H54 (cell line): ENCODE data around the gene ZNF808.
"Not testable (repeated sequence)": the region's sequence is repeated elsewhere in the genome, so short reads cannot be mapped to it uniquely, and the experiment has no call there.

Source experiments
- DNase-seq: peaks from one replicate; pipeline ENCODE4 v3.0.0; 2011; ENCODE audit warnings: low spot score, mixed read lengths; ENCODE audit not compliant: insufficient read length
- FAIRE-seq: peaks from 3 replicates; lab custom pipeline; 2011; peaks lifted over from hg19 to GRCh38; lab: Jason Lieb, UNC
- POLR2A ChIP-seq: IDR thresholded peaks from 2 replicates; pipeline ENCODE4 v1.6.1; 2011; ENCODE audit warnings: low read depth, mild to moderate bottlenecking, low read length

The ZNF808 gene

DNA sequence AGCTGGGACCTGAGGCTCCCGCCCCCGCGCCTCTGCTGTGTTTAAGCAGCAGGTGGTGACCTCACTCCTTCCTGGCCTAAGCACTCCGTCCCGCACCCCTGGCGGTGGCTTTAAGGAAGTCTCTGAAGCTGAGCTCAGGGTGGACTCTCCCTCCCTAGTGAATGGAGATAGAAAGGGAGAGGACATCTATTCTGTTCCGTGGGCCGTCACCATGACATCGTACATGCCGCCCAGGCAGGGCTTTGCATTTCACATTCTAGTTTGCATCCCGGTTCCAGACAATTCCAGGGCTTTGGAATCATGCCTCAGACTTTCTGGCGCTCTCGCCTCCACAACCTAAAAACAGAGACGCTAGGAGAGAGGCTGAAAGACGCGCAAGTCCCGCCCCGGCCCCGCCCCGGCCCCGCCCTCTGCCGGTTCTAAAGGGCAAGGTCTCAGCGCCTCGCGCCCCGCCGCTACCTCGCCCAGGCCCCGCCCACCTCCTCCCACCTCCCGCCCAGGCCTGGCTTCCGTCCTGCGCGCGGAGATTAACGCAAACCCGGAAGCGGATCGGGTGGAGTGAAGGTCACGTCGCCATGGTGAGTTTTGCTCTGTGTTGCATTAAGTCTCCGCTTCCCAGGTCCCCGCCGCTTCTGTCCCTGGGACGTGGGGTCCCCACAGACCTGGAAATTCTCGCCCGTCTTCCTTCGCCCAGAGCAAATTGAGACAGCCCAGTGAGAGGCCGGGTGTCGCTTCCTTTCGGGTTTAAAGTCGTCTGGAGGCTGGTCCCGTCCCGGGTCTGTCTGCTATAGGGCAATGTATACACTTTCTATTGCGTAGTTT, at the start of gene ZNF808:
Gene ZNF808, plus strand, starts transcription at position 535 of the 822 bp plus-strand sequence. CDS start 15,617 bp downstream, outside the sequence.
- peak; percentile 57; the same call in 1 of the 2 replicates for TF ChIP-seq POLR2A
- DNase-seq = peak; percentile 90
- peak; percentile 53 for FAIRE-seq

DNA sequence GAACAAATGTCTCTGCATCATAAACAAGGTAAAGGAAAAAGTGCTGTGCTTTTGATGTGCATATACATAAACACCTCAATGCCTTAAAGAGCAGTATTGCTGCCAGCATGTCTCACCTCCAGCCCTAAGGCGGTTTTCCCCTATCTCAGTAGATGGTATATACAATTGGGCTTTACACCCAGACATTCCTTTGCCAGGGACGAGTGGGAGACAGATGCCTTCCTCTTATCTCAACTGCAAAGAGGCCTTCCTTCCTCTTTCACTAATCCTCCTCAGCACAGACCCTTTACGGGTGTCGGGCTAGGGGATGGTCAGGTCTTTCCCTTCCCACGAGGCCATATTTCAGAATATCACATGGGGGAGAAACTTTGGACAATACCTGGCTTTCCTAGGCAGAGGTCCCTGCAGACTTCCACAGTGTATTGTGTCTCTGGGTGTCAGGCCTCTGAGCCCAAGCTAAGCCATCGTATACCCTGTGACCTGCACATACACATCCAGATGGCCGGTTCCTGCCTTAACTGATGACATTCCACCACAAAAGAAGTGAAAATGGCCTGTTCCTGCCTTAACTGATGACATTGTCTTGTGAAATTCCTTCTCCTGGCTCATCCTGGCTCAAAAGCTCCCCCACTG, 43.2 kb upstream of the ZNF808 start:
- DNase-seq, FAIRE-seq: not testable (repeated sequence)

DNA sequence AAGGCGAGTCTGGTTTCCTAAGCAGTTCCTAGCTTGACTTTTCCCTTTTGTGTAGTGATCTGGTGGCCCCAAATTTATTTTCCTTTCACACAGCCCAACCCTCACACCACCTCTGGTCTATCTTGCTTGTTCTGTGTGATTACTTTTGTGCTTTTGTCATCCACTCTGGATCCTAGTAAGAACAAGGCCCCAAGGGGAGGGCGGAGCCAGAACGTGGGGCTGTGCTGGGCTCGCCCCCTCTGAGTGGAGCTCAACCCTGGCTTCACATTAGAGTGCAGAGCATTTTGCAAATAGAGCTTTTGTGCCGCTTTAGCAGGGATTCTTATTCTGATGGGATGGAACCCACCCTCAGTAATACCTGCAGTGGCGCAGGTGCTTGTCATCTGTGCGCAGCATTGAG, 42.4 kb upstream of the ZNF808 start:
- DNase-seq, FAIRE-seq: not testable (repeated sequence)

DNA sequence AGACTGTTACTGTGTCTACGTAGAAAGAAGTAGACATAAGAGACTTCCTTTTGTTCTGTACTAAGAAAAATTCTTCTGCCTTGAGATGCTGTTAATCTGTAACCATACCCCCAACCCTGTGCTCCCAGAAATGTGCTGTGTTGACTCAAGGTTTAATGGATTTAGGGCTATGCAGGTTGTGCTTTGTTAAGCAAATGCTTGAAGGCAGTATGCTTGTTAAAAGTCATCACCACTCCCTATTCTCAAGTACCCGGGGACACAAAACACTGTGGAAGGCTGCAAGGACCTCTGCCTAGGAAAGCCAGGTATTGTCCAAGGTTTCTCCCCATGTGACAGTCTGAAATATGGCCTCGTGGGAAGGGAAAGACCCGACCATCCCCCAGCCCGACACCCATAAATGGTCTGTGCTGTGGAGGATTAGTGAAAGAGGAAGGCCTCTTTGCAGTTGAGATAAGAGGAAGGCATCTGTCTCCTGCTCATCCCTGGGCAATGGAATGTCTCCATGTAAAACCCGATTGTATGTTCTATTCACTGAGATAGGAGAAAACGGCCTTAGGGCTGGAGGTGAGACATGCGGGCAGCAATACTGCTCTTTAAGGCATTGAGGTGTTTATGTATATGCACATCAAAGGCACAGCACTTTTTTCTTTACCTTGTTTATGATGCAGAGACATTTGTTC, 41.8 kb upstream of the ZNF808 start:
- DNase-seq, FAIRE-seq: not testable (repeated sequence)

DNA sequence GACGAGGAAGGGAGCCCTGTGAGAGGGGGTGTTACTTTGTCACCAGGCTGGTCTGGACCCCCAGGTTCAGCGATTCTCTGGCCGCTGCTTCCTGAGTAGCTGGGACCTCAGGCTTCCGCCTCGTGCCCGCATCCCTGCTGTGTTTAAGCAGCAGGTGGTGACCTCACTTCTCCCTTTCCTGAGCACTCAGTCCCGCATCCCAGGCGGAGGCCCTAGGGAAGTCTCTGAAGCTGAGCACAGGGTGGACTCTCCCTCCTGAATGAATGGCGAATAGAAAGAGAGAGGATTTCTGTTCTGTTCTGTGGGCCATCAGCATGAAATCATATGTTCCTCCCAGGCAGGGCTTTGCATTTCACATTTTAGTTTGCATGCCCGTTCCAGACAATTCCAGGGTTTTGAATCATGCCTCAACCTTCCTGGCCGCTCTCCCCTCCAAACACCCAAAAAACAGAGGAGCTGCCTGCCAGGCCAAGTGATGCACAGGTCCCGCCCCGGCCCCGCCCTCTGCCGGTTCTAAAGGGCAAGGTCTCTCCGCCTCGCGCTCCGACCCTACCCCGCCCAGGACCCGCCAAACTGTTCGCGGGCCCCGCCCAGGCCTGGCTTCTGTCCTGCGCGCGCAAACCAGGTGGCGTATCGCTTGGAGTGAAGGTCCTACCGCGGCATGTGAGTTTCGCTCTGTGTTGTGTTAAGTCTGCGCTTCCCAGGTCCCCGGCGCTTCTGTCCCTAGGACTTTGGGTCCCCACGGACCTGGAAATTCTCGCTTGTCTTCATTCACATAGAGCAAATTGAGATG, 35.1 kb upstream of the ZNF808 start:
- DNase-seq = no peak
- TF ChIP-seq POLR2A = no peak
- FAIRE-seq = no peak

DNA sequence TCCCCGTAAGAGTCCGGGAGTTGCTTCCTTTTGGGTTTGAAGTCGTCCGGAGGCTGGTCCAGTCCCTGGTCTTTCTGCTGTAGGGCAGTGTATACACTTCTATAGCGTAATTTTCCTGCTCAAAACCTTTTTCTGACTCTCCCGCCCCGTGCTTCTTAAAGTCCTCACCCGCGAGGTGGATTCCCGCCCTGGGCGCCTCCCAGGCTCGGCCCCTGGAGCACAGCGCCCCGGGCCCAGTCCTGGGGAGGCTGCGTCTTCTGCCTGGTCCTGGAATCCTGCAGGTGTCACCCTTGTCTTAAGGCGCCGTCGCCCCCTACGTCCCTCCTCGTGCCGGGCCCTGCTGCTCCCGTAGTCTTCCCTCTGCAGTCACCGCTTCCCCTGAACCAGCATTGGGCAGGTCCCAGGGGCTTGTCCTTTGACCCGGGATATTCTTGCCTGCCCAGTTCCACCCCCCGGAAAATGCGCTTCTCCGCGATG, 34.4 kb upstream of the ZNF808 start:
- DNase-seq (no peak), FAIRE-seq (no peak)
- TF ChIP-seq POLR2A = no peak

DNA sequence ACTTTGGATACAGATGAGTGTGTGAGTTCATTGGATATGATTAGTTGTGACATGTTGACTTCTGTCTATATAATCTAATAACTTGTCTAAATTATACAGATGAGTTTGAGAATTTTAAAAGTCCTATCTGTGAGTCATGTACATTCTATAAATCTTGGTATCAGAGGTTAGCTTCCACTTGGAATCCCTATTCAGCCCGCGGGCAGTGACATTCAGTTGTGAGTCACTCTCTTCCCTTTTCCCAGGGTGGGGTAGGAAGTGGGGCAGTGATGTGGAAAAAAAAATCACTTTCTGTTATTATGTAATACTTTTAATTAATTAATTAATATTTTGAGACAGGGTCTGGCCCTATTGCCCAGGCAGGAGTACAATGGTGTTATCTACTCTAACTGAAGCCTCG, 33.0 kb upstream of the ZNF808 start:
- FAIRE-seq = peak; percentile 58
- DNase-seq = peak; percentile 39
- no peak for TF ChIP-seq POLR2A

DNA sequence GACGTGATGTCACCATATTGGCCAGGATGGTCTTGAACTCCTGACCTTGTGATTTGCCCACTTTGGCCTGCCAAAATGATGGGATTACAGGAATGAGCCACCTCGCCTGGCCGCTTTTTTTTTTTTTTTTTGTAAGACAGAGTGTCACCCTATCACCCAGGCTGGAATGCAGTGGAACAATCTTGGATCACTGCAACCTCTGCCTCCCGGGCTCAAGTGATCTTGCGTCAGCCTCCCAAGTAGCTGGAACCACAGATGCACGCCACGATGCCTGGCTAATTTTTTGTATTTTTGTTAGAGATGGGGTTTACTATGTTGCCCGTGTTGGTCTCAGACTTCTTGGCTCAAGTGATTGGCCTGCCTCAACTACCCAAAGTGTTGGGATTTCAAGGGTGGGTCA, 28.9 kb upstream of the ZNF808 start:
- DNase-seq (no peak), FAIRE-seq (no peak)
- no peak for TF ChIP-seq POLR2A

DNA sequence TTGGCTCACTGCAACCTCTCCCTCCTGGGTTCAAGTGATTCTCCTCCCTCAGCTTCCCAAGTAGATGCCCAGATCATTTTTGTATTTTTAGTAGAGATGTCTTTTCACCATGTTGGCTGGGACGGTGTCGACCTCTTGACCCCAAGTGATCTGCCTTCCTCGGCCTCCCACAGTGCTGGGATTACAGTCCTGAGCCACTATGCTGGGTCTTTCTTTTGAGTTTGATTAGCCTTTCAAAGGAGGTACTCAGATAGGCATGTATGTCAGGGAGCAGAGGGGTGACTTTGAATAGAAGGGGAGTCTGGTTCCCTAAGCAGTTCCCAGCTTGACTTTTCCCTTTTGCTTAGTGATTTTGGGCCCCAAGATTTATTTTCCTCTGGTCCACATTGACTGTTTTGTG, 27.0 kb upstream of the ZNF808 start:
- FAIRE-seq, DNase-seq: not testable (repeated sequence)

DNA sequence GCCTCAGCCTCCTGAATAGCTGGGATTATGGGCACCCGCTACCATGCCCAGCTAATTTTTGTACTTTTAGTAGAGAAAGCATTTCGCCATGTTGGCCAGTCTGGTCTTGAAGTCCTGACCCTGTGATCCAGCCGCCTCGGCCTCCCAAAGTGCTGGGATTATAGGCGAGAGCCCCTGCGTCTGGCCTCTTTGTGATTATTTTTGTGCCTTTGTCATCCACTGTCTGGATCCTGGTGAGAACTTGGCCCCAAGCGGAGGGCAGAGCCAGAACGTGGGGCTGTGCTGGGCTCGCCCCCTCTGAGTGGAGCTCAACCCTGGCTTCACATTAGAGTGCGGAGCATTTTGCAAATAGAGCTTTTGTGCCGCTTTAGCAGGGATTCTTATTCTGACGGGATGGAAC, 26.5 kb upstream of the ZNF808 start:
- not testable (repeated sequence) for FAIRE-seq, DNase-seq

DNA sequence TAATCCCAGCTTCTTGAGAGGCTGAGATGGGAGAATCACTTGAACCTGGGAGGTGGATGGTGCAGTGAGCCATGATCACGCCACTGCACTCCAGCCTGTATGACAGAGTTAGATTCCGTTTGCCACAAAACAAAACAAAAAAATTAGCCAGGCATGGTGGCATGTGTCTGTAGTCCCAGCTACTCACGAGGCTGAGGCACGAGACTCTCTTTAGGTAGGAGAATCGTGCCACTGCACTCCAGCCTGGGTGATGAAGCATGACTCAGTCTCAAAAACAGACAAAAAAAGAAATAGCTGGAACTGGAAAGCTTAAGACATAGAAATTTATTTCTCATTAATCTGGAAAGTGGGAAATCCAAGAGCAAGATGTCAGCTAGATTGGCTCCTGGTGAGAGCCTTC, 20.2 kb upstream of the ZNF808 start:
- no peak for FAIRE-seq
- TF ChIP-seq POLR2A = no peak
- no peak for DNase-seq

DNA sequence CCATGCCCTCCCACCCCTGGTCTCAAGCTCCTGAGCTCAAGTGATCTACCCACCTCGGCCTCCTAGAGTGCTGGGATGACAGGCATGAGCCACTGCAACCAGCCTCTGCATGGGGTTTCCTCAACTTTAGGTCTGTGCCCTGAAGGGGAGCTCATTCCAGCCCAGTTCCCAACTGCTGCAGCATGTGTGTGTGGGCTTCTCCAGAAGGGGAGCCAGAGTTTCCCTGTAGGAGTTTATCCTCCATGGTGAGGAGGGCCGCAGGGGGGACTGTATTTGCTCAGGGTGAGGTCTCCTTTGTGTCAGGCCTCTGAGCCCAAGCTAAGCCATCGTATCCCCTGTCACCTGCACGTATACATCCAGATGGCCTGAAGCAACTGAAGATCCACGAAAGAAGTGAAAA, 11.3 kb upstream of the ZNF808 start:
- TF ChIP-seq POLR2A = no peak
- FAIRE-seq = no peak

DNA sequence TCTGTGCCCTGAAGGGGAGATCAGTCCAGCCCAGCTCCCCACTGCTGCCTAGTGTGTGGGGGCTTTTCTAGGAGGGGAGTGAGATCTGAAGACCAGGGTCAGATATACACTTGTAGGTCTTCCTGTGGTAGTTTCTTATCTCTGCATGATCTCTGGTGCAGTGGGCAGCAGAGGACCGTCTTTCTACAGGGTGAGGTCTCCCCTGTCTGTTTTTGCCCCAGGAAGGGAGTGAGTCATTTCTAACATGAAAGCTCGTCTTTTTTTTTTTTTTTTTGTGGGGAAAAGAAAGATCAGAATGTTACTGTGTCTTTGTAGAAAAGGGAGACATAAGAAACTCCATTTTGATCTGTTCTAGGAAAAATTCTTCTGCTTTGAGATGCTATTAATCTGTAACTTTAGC, 8.8 kb upstream of the ZNF808 start:
- DNase-seq = no peak
- FAIRE-seq = no peak
- no peak for TF ChIP-seq POLR2A

More for the DNA sequence above, 11.3 kb upstream of the ZNF808 start:
- DNase-seq = no peak

DNA sequence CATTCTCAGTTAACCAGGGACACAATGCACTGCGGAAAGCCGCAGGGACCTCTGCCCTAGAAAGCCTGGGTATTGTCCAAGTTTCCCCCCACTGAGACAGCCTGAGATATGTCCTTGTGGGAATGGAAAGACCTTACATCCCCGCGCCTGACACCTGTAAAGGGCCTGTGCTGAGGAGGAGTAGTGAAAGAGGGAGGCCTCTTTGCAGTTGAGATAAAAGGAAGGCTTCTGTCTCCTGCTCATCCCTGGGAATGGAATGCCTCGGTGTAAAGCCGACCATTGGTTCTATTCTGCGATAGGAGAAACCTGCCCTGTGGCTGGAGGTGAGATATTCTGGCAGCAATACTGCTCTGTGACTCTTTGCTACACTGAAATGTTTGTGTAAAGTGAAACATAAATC, 8.3 kb upstream of the ZNF808 start:
- not testable (repeated sequence) for DNase-seq, FAIRE-seq
